NB4 (cell line): Measurements from ENCODE around the gene ALG5.

Experiments used
- DNase-seq: peaks from one replicate; pipeline ENCODE4 v3.0.0; 2010; ENCODE audit warnings: low read depth
- H3K4me3 ChIP-seq: one replicate; pipeline ENCODE4 v1.5.1; 2011; ENCODE audit warnings: mild to moderate bottlenecking, low read depth, low read length, moderate library complexity
- MYC ChIP-seq: IDR thresholded peaks from 2 replicates; pipeline ENCODE4 v1.6.1; 2011; ENCODE audit warnings: low read depth, low read length
- POLR2A ChIP-seq: IDR thresholded peaks from 2 replicates; pipeline ENCODE4 v1.6.1; 2011; ENCODE audit warnings: mild to moderate bottlenecking; ENCODE audit not compliant: insufficient read length; ENCODE audit errors: extremely low read depth
- TF ChIP-seq, protein P1 (sequence below): IDR thresholded peaks from 2 replicates; pipeline ENCODE4 v1.6.1; 2011; ENCODE audit warnings: low read depth, low read length
- TF ChIP-seq, protein P2 (sequence below): IDR thresholded peaks from one replicate; pipeline ENCODE4 v1.5.1; 2012; ENCODE audit warnings: low read depth, low read length

Gene ALG5

DNA sequence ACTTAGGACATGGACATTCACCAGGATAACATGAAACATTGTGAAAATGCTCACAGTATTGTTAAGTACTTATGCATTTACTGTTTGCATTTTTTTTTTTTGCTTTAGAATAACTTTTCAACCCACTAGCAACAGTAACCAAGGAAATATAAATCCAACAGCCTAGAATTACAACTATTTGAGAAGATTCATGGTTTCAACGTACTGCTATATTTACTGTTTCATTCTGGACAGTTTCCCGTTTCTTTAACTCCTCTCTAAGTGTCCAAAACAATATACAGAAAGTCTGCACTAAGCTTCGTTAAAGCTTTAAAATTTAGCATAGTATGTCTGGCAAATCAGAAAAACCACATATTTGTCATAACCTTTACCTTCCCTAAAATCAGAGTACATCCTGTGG lies 81.8 kb downstream of the ALG5 start:
- TF ChIP-seq, protein P1, sequence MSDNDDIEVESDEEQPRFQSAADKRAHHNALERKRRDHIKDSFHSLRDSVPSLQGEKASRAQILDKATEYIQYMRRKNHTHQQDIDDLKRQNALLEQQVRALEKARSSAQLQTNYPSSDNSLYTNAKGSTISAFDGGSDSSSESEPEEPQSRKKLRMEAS = no peak
- TF ChIP-seq POLR2A = no peak
- no peak for TF ChIP-seq MYC
- TF ChIP-seq, protein P2, sequence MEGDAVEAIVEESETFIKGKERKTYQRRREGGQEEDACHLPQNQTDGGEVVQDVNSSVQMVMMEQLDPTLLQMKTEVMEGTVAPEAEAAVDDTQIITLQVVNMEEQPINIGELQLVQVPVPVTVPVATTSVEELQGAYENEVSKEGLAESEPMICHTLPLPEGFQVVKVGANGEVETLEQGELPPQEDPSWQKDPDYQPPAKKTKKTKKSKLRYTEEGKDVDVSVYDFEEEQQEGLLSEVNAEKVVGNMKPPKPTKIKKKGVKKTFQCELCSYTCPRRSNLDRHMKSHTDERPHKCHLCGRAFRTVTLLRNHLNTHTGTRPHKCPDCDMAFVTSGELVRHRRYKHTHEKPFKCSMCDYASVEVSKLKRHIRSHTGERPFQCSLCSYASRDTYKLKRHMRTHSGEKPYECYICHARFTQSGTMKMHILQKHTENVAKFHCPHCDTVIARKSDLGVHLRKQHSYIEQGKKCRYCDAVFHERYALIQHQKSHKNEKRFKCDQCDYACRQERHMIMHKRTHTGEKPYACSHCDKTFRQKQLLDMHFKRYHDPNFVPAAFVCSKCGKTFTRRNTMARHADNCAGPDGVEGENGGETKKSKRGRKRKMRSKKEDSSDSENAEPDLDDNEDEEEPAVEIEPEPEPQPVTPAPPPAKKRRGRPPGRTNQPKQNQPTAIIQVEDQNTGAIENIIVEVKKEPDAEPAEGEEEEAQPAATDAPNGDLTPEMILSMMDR = no peak
- DNase-seq = no peak
- H3K4me3 ChIP-seq = no peak overlapping the region

DNA sequence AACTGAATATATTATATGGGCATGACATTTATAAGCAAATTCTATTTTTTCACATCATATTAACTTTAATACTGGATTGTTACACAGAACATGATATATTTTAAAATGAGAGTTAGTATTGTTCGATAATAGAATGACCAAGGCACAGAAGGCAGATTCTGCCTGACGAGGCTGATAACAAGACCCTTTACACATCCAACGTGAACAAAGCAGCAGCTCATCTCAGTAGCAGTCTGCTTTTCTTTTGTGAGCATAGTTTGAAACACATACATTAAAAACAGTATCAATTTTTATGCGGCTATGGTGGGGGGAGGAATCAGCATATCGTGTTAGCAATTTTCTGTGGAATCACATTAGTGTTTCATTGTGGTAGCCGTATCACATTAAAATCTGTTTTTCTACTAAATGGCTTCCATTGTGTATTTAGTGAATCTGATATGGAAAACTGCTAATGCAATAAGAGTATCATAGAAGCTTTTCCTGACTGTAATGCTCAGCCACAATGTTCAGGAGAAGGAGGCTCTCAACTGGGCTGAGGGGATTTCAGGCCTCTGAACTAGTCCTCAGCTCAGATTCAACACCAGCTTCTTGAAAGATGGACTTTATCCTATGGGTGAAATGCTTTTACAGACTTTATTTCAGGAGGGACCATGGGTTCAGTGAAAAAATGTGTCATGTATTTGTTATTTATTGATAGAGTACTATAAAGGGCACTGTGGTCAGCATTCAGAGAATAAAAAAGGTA lies 83.1 kb downstream of the ALG5 start:
- H3K4me3 ChIP-seq = no peak overlapping the region
- DNase-seq = no peak
- TF ChIP-seq POLR2A (no peak), MYC (no peak)
- TF ChIP-seq, protein P2 = no peak
- TF ChIP-seq, protein P1 = no peak

DNA sequence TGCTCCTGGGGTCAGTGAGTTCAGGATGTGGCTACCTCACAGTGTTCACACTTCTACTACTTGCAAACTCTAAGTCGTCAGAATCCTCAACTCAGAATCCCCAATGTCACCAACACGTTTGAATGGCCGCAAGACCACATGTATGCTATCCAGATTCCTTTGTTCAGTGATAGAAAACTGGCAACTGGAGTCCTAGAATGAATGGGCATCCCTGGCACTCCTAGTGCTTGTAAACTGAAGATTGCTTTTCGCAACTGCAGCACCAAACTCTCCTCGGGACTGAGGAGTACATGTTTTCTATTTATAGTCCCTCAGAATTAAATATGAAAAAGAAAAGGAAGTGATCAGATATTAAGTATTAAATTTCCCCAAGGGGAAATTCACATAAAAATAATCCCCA lies 84.0 kb downstream of the ALG5 start:
- H3K4me3 ChIP-seq = no peak overlapping the region
- DNase-seq = no peak
- TF ChIP-seq POLR2A (no peak), MYC (no peak)
- TF ChIP-seq, protein P2 = no peak
- TF ChIP-seq, protein P1 = no peak

DNA sequence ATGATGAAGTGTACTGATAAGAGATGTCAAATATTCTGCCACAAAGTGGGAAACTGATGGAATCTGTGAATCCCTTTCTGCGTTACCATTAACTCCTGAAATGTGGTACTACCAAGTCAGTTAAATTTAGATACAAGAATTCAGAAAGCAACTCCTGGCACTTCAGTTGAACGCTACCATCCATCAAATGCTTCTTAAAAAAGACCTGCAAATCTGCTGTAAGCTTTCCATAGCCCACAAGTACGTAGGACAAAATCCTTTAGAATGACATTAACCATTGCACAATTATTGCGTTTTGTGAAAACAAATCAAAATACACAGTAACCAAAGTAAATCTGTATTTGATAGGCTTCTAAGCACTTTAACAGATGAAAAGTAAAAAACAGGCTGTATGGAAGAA lies 84.5 kb downstream of the ALG5 start:
- no peak for DNase-seq
- no peak overlapping the region for H3K4me3 ChIP-seq
- TF ChIP-seq MYC (no peak), POLR2A (no peak)
- TF ChIP-seq, protein P2 = no peak
- TF ChIP-seq, protein P1 = no peak

DNA sequence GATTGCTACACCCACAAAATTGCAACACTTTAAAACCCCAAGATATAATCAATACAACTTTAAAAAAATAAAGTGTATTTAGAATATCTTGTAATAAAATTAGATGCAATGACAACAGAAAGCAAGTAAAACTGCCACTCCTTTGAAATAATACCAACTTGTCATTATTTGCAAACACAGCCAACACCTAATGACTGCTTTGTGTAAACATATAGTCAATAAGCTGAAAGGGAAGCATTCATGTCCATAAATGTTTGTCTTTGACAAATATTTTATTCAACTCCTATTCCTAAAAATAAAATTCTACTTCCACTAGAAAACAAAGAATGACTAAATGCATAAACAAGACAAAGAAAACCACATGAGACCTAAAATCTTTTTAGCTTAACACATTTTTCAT lies 85.7 kb downstream of the ALG5 start:
- no peak for DNase-seq
- no peak overlapping the region for H3K4me3 ChIP-seq
- no peak for TF ChIP-seq MYC
- TF ChIP-seq, protein P1 = no peak
- no peak for TF ChIP-seq POLR2A
- TF ChIP-seq, protein P2 = no peak
